Eye (tissue), 1 donor: ENCODE data around the gene SIK3.

Source experiments
- DNase-seq: peaks from one replicate; pipeline ENCODE4 v3.0.0-alpha.2; 2015

The SIK3 gene

DNA sequence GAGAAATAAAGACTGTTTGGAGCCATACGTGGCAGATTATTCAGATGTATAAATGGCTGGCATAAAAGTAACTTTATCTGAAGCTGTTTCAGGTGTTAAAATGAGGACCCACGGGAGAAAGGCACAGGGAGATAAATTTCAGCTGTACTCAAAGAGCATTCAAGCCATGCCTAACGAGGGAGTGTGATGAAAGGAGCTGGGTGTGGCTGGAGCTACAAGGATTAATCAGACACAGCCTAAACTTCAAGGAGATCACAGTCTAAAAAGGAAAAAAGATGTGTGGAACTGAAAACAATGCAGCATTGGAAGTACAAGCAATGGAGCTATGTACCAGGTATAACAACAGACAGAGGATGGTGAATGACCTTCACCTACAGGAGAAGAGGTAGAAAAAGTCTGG lies 140.0 kb downstream of the SIK3 start:
- no peak for DNase-seq

- no peak for DNase-seq
These were observed 142.3 kb downstream of the SIK3 start for GRCh38 chr11:116955949-116956348.

DNA sequence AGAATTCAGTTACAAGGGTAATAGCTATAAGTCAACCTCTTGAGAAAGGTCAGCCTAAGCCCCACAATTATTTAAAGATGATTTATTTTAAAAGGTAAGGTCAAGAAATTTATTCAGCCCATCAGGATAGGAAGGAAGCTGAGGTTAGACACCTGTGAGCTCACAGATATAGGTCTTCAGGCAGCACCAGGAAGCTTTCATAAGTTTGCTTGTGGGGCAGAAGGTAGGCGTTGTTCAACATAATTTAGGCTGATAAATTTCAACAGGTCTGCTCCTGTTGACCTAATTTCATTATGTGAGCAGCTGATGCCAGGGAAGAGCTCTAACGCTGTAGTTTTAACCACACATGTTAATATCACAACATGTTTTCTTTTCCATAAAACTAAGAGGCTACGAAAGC lies 142.7 kb downstream of the SIK3 start:
- no peak for DNase-seq

DNA sequence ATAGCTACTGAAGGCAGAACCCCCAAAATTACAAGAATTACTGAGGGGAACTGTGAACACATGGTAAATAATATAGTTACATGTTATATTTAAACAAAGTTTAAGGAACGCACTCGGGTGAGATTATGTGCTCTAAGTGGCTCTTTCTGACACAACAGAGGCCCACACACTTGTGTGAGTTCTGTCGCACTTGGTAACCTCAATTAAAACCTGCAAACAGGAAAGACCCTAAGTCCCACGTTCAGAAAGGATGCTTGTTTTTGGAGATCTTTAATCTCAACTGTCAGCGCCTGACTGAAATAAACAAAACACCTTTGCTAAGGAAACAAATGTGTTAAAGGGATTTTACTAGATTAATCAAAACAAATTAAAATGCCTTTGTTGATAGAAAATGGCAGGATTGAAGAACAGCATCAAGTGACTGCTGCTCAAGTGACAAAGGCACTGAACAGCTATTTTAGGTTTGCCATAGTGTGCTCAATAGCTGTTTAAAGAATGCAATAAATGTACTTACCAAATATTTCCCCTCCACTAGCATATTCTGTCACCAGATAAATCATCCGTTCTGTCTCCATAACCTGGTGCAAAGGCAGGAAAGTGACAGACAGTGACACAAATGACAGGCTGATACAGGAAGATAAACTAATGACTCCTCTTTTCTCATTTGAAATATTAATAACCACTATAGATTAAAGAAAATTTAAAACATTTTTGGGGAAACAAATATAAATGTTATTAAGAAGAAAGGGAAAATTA lies 144.5 kb downstream of the SIK3 start:
- no peak for DNase-seq

DNA sequence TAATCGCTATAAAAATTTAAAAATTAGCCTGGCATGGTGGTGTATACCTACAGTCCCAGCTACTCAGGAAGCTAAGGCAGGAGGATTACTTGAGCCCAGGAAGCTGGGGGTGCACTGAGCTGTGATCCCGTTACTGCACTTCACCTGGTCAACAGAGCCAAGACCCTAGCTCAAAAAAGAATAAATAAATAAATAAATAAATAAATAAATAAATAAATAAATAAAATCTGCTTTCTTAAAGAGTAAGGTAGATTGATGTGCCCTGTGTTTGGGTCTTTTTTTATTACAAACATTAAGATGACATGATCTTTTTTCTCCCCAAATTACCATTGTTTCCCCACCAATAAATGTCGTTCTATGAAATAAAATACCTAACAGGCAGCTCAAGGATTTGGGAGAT lies 146.5 kb downstream of the SIK3 start:
- DNase-seq, result no peak

DNA sequence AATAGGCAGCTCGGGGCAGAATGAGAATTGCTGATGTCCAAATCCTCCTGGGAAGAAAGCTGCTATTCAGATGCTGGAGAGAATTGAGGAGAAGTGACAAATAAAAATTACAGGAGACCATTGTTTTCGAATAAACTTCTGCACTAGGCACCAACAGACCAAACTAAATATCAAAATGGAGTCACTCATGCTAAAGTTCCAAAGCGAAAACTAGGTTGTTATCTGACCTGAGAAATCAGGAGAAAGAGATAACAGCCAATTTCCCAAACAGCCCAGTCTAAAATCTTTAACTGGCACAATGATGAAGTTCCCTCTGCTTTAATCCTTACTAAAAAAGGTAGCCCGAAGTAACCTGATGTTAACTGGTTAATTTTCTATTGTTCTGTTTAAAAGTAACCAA lies 148.0 kb downstream of the SIK3 start:
- DNase-seq, result no peak

DNA sequence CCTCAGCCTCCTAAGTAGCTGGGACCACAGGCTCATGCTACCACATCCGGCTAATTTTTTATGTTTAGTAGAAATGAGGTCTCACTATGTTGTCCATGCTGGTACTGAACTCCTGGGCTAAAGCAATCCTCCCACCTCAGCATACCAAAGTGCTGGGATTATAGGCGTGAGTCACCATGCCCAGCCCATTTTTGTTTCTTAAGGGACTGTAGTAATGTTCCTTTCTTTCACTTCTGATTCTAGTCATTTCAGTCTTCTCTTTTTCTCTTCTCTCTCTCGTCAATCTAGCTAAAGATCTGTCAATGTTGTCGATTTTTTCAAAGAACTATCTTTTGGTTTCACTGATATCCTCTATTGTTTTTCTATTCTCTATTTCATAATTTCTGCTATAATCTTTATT lies 149.8 kb downstream of the SIK3 start:
- DNase-seq, result no peak

- DNase-seq, result peak; percentile 21
These were observed 151.8 kb downstream of the SIK3 start for GRCh38 chr11:116946414-116946813.

- DNase-seq, result no peak
These were observed 158.7 kb downstream of the SIK3 start for GRCh38 chr11:116939499-116939898.

GRCh38 chr11:116938471-116939070 lies 159.7 kb downstream of the SIK3 start:
- no peak for DNase-seq

DNA sequence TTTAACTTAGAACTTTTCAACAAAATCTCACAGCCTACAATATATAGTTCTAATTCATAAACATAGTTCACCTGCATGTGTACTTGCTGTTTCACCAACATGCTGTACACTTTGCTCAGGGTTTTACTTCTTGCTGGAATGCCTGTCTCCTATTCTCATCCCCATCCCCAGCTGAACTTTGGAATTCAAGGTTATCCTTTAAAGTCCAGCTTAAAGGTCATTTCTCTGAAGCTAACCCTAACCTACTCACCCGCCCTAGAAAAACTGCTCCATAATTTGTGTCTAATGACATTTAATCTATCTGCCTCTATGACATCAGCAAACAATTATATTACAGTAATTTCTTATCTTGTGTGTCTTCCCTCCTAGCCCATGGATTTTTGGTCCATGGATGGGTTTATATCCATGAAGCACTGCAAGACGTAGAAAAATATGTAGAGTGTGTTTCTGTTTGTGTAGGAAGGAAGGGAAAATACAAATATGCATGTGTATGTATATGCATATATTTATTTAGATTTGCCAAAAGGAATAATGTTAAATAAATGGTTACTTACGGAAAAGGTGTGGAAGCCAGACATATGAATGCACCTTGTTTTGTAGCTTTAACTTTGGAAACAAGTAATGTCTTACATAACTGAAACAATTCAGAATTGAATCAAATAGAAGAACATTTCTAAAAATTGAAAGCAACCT lies 161.3 kb downstream of the SIK3 start:
- no peak for DNase-seq

DNA sequence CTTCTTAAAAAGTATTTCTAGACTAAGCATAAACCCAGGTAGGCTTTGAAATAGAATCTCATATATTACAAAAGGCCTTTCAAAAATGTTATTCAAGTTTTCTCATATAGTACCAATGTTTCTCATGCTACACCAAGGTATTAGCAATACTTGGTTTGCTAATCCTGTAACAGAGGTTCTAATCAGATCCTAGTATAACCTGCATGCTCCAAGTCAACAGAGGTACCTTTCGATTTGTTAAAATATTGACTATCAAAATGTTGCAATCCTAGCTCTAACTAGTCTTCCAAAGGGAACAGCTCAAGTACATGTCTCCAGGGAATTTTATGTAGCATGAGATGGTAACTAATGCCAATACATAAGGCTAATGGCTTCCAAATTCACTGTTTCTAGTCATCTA lies 162.7 kb downstream of the SIK3 start:
- no peak for DNase-seq

GRCh38 chr11:116935089-116935488 lies 163.1 kb downstream of the SIK3 start:
- DNase-seq, result no peak

GRCh38 chr11:116933961-116934360 lies 164.3 kb downstream of the SIK3 start:
- DNase-seq, result no peak

GRCh38 chr11:116932181-116932580 lies 166.0 kb downstream of the SIK3 start:
- DNase-seq, result no peak

- DNase-seq, result no peak
These were observed 166.8 kb downstream of the SIK3 start for GRCh38 chr11:116931206-116931953.

DNA sequence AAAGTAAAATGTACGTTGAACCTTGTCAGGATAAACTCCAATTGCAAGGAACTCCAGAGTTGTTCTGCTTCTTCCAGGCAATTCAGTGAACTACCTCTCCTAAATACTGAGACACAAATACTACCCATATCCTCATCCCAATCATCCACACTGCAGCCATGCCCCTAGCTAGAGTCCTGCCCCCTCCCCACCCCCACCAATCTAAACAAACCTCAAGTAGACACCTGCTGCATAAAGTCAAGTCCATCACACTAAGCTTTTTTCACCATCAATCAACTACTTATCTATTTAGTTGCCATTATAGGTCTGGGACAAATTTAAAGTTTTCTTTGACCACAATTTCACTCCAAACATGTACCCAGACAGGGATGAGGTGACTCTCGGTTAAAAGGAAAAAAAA lies 167.6 kb downstream of the SIK3 start:
- no peak for DNase-seq

GRCh38 chr11:116930177-116930576 lies 168.1 kb downstream of the SIK3 start:
- no peak for DNase-seq

DNA sequence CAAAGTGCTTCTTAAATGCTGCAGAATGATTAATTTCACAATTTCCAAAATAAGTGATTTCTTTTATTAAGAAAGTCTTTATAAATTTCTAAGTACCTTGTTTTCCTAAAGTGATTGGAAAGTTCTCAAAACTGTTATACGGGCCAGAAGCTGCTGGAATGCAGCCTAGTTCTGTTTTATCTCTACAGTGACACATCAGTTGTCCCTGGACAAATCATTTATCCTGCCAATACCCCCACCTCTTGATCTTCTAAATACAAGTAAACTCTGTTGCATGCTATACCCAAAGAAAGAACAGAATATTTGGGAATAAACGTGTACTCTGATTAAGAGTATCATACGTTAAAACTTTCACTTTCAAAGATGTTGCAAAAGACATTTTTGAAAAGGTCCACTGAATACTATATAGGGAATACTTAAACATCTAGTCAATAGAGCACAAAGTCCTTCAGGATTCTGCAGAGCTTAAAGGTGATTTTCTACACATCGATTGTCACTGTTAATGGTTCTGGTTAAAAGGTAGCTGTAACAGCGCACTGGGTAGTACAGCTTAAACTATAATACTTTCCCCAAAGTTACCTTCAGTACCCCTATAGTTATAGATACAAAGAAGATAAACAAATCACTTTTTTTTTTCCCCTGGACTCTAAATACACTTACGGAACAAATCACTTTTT lies 168.7 kb downstream of the SIK3 start:
- DNase-seq, result no peak

DNA sequence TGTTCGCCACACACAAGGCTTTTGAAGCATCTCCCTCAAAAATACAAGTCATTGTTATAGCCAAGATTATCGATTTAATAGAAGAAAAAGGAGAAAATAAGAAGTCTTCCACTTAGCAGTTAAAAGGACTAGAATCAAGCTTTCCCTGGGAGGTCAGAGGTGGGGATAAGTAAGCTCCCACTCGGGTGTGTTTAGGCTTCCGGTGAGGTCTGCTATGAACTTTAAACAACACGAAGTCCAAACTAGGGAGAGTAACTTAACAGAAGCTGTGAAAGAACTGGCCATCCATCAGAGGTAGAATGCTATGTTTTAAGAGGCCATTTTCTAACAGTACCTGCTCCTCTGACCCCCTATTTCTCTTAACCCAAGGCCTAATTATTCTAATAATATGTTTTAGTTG lies 169.4 kb downstream of the SIK3 start:
- no peak for DNase-seq

DNA sequence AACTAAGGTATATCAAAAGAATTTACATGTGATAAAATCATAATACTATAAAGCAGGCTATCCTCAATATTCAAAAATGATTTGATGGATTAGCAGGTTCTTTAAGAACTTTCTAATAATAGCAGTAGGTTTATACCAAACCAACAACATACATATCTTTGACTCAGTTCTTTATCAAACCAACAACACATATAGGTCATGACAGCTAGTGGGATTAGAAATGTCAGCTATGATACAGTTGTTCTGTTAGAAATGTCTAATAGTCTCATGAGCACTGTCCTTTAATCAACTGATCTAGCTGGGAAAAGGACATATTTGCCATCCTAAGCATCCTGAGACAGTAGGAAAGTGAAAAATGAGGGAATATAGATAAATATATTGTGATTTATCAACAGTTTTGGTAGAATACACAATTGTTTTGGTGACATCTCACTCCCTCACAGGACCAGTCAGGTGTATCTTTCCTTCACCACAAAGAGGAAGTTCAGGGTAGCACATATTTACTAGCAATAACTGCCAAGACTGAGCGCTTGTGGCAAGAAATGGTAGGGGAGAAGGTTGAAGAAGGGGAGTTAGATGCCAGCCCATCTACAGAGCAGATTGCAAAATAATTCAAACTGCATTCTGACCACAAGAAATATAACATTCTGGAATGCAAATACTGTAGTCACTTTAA lies 170.0 kb downstream of the SIK3 start:
- DNase-seq, result no peak
